Measurements from ENCODE around the gene TBRG1. TPM values are rescaled to one million over a fixed set of nuclear protein-coding genes. Genes with fewer than 3 reads are reported as not detected.

The TBRG1 gene
- total and polyA plus RNA-seq, 5 donors from 2014 or later = 30.3 to 60.7 (median 40.8) TPM

- no peak for ATAC-seq (ENCODE audit: low read depth in 2 of 2)
- no peak overlapping the region for H3K27ac ChIP-seq (ENCODE audit: insufficient read depth, low read length, poor library complexity, severe bottlenecking)
- peaks cover 22% of the 10 kb centered on the region for H3K36me3 Mint-ChIP-seq
- H3K9me3 Mint-ChIP-seq = peaks cover 0 to 2% (median 0%) of the 10 kb centered on the region in 7 donors
- H3K27me3 Mint-ChIP-seq = no peaks in the 10 kb centered on the region
- H3K4me3 Mint-ChIP-seq = no peak overlapping the region
- H3K4me3 ChIP-seq (ENCODE audit: low read depth, low read length) = no peak overlapping the region
- no peaks in the 10 kb centered on the region for H3K4me1 ChIP-seq (ENCODE audit: control insufficient read depth, insufficient read depth, low read length, poor library complexity, severe bottlenecking)
- no peaks in the 10 kb centered on the region for H3K4me1 Mint-ChIP-seq
- no peaks in the 10 kb centered on the region for H3K9me3 ChIP-seq (ENCODE audit: control insufficient read depth in 2 of 2, low read length in 2 of 2)
- no peaks in the 10 kb centered on the region for H3K27me3 ChIP-seq (ENCODE audit: control insufficient read depth, insufficient read depth, low read length)
- DNase-seq = no peak
- H3K36me3 ChIP-seq (ENCODE audit: control insufficient read depth, insufficient read depth, low read length) = no peaks in the 10 kb centered on the region
- no peak overlapping the region for H3K27ac Mint-ChIP-seq
These were observed 25.9 kb downstream of the TBRG1 start for GRCh38 chr11:124648610-124649009.

- no peaks in the 10 kb centered on the region for H3K27me3 ChIP-seq (ENCODE audit: control insufficient read depth, insufficient read depth, low read length)
- Mint-ChIP-seq H3K36me3 (peaks cover 22% of the 10 kb centered on the region), H3K4me3 (no peak overlapping the region)
These were observed 34.3 kb downstream of the TBRG1 start for GRCh38 chr11:124656774-124657630.

GRCh38 chr11:124657904-124658303 lies 35.2 kb downstream of the TBRG1 start:
- peaks cover 18% of the 10 kb centered on the region for H3K36me3 Mint-ChIP-seq
- Histone ChIP-seq H3K27ac (ENCODE audit: insufficient read depth, low read length, poor library complexity, severe bottlenecking) (no peak overlapping the region), H3K27me3 (ENCODE audit: control insufficient read depth, insufficient read depth, low read length) (no peaks in the 10 kb centered on the region), H3K9me3 (ENCODE audit: control insufficient read depth in 2 of 2, low read length in 2 of 2) (no peaks in the 10 kb centered on the region), H3K36me3 (ENCODE audit: control insufficient read depth, insufficient read depth, low read length) (no peaks in the 10 kb centered on the region), H3K4me1 (ENCODE audit: control insufficient read depth, insufficient read depth, low read length, poor library complexity, severe bottlenecking) (no peaks in the 10 kb centered on the region), H3K4me3 (ENCODE audit: low read depth, low read length) (no peak overlapping the region)
- no peaks in the 10 kb centered on the region for H3K27me3 Mint-ChIP-seq
- ATAC-seq (ENCODE audit: low read depth in 2 of 2) (no peak), DNase-seq (no peak)
- no peak overlapping the region for H3K4me3 Mint-ChIP-seq
- H3K27ac Mint-ChIP-seq = no peak overlapping the region
- no peaks in the 10 kb centered on the region for H3K4me1 Mint-ChIP-seq
- peaks cover 0 to 2% (median 0%) of the 10 kb centered on the region in 7 donors for H3K9me3 Mint-ChIP-seq

More at GRCh38 chr11:124656774-124657630, 34.3 kb downstream of the TBRG1 start:
- no peaks in the 10 kb centered on the region for H3K9me3 ChIP-seq (ENCODE audit: control insufficient read depth in 2 of 2, low read length in 2 of 2)
- H3K4me3 ChIP-seq (ENCODE audit: low read depth, low read length) = no peak overlapping the region
- peaks cover 0 to 2% (median 0%) of the 10 kb centered on the region in 7 donors for H3K9me3 Mint-ChIP-seq
- no peaks in the 10 kb centered on the region for H3K27me3 Mint-ChIP-seq
- ATAC-seq (ENCODE audit: low read depth in 2 of 2) (no peak), DNase-seq (no peak)
- H3K27ac ChIP-seq (ENCODE audit: insufficient read depth, low read length, poor library complexity, severe bottlenecking) = no peak overlapping the region
- H3K4me1 Mint-ChIP-seq = no peaks in the 10 kb centered on the region
- no peaks in the 10 kb centered on the region for H3K36me3 ChIP-seq (ENCODE audit: control insufficient read depth, insufficient read depth, low read length)
- H3K4me1 ChIP-seq (ENCODE audit: control insufficient read depth, insufficient read depth, low read length, poor library complexity, severe bottlenecking) = no peaks in the 10 kb centered on the region
- H3K27ac Mint-ChIP-seq = no peak overlapping the region

DNA sequence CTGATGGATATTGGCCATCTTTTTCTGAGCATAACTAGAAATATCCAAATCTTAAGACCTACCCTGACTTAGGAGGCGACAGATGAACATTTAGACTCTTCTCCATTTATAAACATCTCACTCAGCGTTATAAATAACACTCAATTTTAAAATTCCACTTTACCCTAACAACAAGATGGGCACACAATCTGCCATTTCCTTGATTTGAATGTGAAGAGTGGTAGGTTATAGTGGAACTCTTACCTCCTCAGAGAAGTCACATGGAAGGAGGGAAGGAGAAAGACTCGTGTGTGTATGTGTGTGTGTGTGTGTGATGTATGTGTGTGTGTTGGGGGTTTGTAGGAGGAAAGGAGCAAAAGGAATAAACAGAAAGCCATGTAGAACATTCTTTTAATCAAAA lies 35.8 kb downstream of the TBRG1 start:
- H3K36me3 ChIP-seq (ENCODE audit: control insufficient read depth, insufficient read depth, low read length) = no peaks in the 10 kb centered on the region
- Mint-ChIP-seq H3K4me1 (no peaks in the 10 kb centered on the region), H3K4me3 (no peak overlapping the region), H3K9me3 (peaks cover 0 to under 1% (median 0%) of the 10 kb centered on the region in 7 donors), H3K36me3 (peaks cover 12% of the 10 kb centered on the region), H3K27me3 (no peaks in the 10 kb centered on the region), H3K27ac (no peak overlapping the region)
- ATAC-seq (ENCODE audit: low read depth in 2 of 2) = no peak
- no peak overlapping the region for H3K27ac ChIP-seq (ENCODE audit: insufficient read depth, low read length, poor library complexity, severe bottlenecking)
- no peak for DNase-seq
- no peaks in the 10 kb centered on the region for H3K4me1 ChIP-seq (ENCODE audit: control insufficient read depth, insufficient read depth, low read length, poor library complexity, severe bottlenecking)
- H3K9me3 ChIP-seq (ENCODE audit: control insufficient read depth in 2 of 2, low read length in 2 of 2) = no peaks in the 10 kb centered on the region
- H3K27me3 ChIP-seq (ENCODE audit: control insufficient read depth, insufficient read depth, low read length) = no peaks in the 10 kb centered on the region
- H3K4me3 ChIP-seq (ENCODE audit: low read depth, low read length) = no peak overlapping the region

DNA sequence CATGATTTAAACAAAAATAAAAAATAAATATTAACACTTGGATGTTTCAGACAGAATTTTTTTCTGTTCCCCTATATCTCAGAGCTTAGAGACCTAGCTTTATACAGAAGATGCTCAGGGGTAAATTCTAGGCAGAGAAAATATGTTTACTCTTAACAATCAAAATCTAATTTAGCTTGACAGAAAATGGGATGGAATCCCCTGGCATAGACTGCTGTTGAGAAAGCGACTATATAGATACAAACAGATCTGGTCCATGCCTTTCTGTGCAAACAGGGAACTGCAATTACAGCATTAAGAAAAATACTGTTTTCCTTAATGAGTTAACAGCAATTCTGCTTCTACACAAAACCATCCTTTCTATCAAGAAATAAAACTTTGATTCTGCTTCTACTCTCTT lies 36.3 kb downstream of the TBRG1 start:
- Mint-ChIP-seq H3K4me1 (no peaks in the 10 kb centered on the region), H3K27me3 (no peaks in the 10 kb centered on the region), H3K4me3 (no peak overlapping the region), H3K9me3 (no peaks in the 10 kb centered on the region), H3K27ac (no peak overlapping the region), H3K36me3 (peaks cover 10% of the 10 kb centered on the region)
- Histone ChIP-seq H3K27me3 (ENCODE audit: control insufficient read depth, insufficient read depth, low read length) (no peaks in the 10 kb centered on the region), H3K36me3 (ENCODE audit: control insufficient read depth, insufficient read depth, low read length) (no peaks in the 10 kb centered on the region), H3K9me3 (ENCODE audit: control insufficient read depth in 2 of 2, low read length in 2 of 2) (no peaks in the 10 kb centered on the region), H3K4me3 (ENCODE audit: low read depth, low read length) (no peak overlapping the region), H3K4me1 (ENCODE audit: control insufficient read depth, insufficient read depth, low read length, poor library complexity, severe bottlenecking) (no peaks in the 10 kb centered on the region), H3K27ac (ENCODE audit: insufficient read depth, low read length, poor library complexity, severe bottlenecking) (no peak overlapping the region)
- DNase-seq = no peak
- no peak for ATAC-seq (ENCODE audit: low read depth in 2 of 2)

GRCh38 chr11:124661553-124661952 lies 38.9 kb downstream of the TBRG1 start:
- H3K27me3 Mint-ChIP-seq = no peaks in the 10 kb centered on the region
- peaks cover 17% of the 10 kb centered on the region for H3K36me3 Mint-ChIP-seq
- no peaks in the 10 kb centered on the region for H3K9me3 ChIP-seq (ENCODE audit: control insufficient read depth in 2 of 2, low read length in 2 of 2)
- no peak overlapping the region for H3K4me3 ChIP-seq (ENCODE audit: low read depth, low read length)
- no peaks in the 10 kb centered on the region for H3K4me1 Mint-ChIP-seq
- H3K4me3 Mint-ChIP-seq = no peak overlapping the region
- DNase-seq (no peak), ATAC-seq (ENCODE audit: low read depth in 2 of 2) (no peak)
- H3K27ac ChIP-seq (ENCODE audit: insufficient read depth, low read length, poor library complexity, severe bottlenecking) = no peak overlapping the region
- no peaks in the 10 kb centered on the region for H3K27me3 ChIP-seq (ENCODE audit: control insufficient read depth, insufficient read depth, low read length)
- no peaks in the 10 kb centered on the region for H3K36me3 ChIP-seq (ENCODE audit: control insufficient read depth, insufficient read depth, low read length)
- H3K4me1 ChIP-seq (ENCODE audit: control insufficient read depth, insufficient read depth, low read length, poor library complexity, severe bottlenecking) = no peaks in the 10 kb centered on the region
- no peaks in the 10 kb centered on the region for H3K9me3 Mint-ChIP-seq
- H3K27ac Mint-ChIP-seq = no peak overlapping the region

DNA sequence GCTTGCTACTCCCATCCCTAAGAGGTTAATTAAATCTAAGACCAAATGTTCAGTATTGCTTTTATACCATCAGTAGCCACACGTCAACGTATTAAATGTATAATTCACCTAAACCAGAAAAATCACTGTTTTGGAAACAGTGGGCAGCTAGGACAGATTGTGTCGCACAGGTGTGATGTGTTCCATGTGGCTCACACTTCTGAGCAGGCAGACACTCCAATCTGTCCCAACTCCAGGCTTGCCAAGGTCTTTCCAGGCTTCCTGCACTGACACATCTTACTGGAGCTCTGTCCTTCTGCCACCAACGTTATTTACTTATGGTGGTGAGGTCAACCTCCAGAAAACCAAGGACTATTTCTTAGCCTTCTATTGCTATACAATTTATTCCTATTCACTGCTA lies 39.4 kb downstream of the TBRG1 start:
- Histone ChIP-seq H3K4me1 (ENCODE audit: control insufficient read depth, insufficient read depth, low read length, poor library complexity, severe bottlenecking) (no peaks in the 10 kb centered on the region), H3K36me3 (ENCODE audit: control insufficient read depth, insufficient read depth, low read length) (no peaks in the 10 kb centered on the region), H3K27me3 (ENCODE audit: control insufficient read depth, insufficient read depth, low read length) (no peaks in the 10 kb centered on the region), H3K4me3 (ENCODE audit: low read depth, low read length) (no peak overlapping the region), H3K27ac (ENCODE audit: insufficient read depth, low read length, poor library complexity, severe bottlenecking) (no peak overlapping the region), H3K9me3 (ENCODE audit: control insufficient read depth in 2 of 2, low read length in 2 of 2) (no peaks in the 10 kb centered on the region)
- Mint-ChIP-seq H3K4me1 (no peaks in the 10 kb centered on the region), H3K4me3 (no peak overlapping the region), H3K9me3 (no peaks in the 10 kb centered on the region), H3K27ac (no peak overlapping the region), H3K36me3 (peaks cover 17% of the 10 kb centered on the region), H3K27me3 (no peaks in the 10 kb centered on the region)
- no peak for ATAC-seq (ENCODE audit: low read depth in 2 of 2)
- no peak for DNase-seq

DNA sequence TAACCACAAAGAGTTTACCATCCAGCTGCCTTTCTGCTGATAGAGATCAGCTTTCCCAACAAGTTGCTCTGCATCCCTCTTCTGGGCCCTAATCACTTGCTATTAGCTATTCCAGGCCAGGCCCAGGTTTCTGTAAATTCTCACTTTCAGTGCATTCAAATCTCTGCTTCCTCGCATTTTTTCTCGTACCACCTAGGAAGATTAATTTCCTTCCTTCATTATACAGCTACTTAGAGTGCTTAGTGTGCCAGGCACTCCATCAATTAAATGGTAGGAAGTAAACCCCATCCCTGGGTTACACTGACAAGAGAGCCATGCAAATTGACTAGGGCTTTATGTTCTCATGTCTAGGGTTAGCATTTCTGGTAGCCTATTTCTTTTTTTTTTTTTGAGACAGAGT lies 41.2 kb downstream of the TBRG1 start:
- H3K36me3 Mint-ChIP-seq = peaks cover 11% of the 10 kb centered on the region
- ATAC-seq (ENCODE audit: low read depth in 2 of 2) = no peak

More for the DNA sequence above, 41.2 kb downstream of the TBRG1 start:
- Histone ChIP-seq H3K4me1 (ENCODE audit: control insufficient read depth, insufficient read depth, low read length, poor library complexity, severe bottlenecking) (no peaks in the 10 kb centered on the region), H3K27me3 (ENCODE audit: control insufficient read depth, insufficient read depth, low read length) (no peaks in the 10 kb centered on the region), H3K4me3 (ENCODE audit: low read depth, low read length) (no peak overlapping the region), H3K27ac (ENCODE audit: insufficient read depth, low read length, poor library complexity, severe bottlenecking) (no peak overlapping the region), H3K36me3 (ENCODE audit: control insufficient read depth, insufficient read depth, low read length) (no peaks in the 10 kb centered on the region), H3K9me3 (ENCODE audit: control insufficient read depth in 2 of 2, low read length in 2 of 2) (no peaks in the 10 kb centered on the region)
- Mint-ChIP-seq H3K27me3 (no peaks in the 10 kb centered on the region), H3K27ac (no peak overlapping the region), H3K4me3 (no peak overlapping the region), H3K9me3 (no peaks in the 10 kb centered on the region), H3K4me1 (no peaks in the 10 kb centered on the region)
- DNase-seq = no peak
